K562 (cell line): Measurements from ENCODE around the gene TXNRD2. TPM values are rescaled to one million over a fixed set of nuclear protein-coding genes. Genes with fewer than 3 reads are reported as not detected.

ENCODE experiments used
- ATAC-seq: fragments of 200-7000 bp; cut with Tn5 transposase; 3 replicates; pipeline ENCODE4 v1.9.1; 2020; ENCODE audit warnings: moderate library complexity
- BruUV-seq: library from RNA; stranded (reverse); fragments of 400-500 nt; replicated peaks from 2 replicates; lab custom pipeline; 2021; lab: Mats Ljungman, UMichigan
- CTCF ChIA-PET: fragments of 300-600 bp; formaldehyde crosslinking; extraction: SDS; loops from one replicate; lab custom pipeline; 2021; ENCODE audit warnings: low intra/inter-chr PET ratio; lab: Yijun Ruan, JAX
- POLR2A ChIA-PET: fragments of 300-600, 350-650 bp; sonication (Branson Sonifier 250); formaldehyde crosslinking; extraction: SDS; loops from one replicate; lab custom pipeline; 2021; ENCODE audit warnings: antibody characterized with exemption, inconsistent platforms; lab: Yijun Ruan, JAX
- DNase-seq, 4 experiments: peaks; one replicate each; pipeline versions ENCODE4 v3.0.0 to v3.0.0-alpha.2; 2011 to 2018; ENCODE audit warnings: low spot score in 3 of 4, mixed read lengths in 3 of 4; ENCODE audit errors: extremely low read depth in 1 of 4
- FAIRE-seq: peaks from 2 replicates; lab custom pipeline; 2011; peaks lifted over from hg19 to GRCh38; lab: Jason Lieb, UNC
- H2AFZ ChIP-seq: 2 replicates; pipeline ENCODE4 v1.6.0; 2011; ENCODE audit warnings: low read depth, low read length, control low read depth, inconsistent platforms
- H3K27ac ChIP-seq: fragments of 200-600 bp; 3 replicates; pipeline ENCODE4 v1.8.0; 2011; ENCODE audit warnings: low read depth, mild to moderate bottlenecking, control low read depth, inconsistent platforms, low read length, moderate library complexity, mixed read lengths; ENCODE audit errors: extremely low read depth
- H3K27me3 ChIP-seq, 2 experiments: fragments of 300-600 bp in 1 of 2; 2 replicates in 1 of 2; 3 replicates in 1 of 2; pipeline versions ENCODE4 v1.6.0 to v1.8.0; 2011; ENCODE audit warnings: inconsistent platforms in 2 of 2, low read length in 2 of 2, mild to moderate bottlenecking in 1 of 2, mixed read lengths in 1 of 2, moderate library complexity in 1 of 2; ENCODE audit not compliant: control insufficient read depth in 2 of 2, insufficient read depth in 2 of 2
- H3K36me3 ChIP-seq: fragments of 300-600 bp; 3 replicates; pipeline ENCODE4 v1.8.0; 2011; ENCODE audit warnings: mild to moderate bottlenecking, low read length, inconsistent platforms; ENCODE audit not compliant: control insufficient read depth, insufficient read depth
- H3K4me1 ChIP-seq, 2 experiments: fragments of 200-600 bp in 1 of 2; replicated peaks in 1 of 2; 2 replicates in 1 of 2; 3 replicates in 1 of 2; pipeline versions ENCODE4 v1.5.1 to v1.8.0; 2011; ENCODE audit warnings: inconsistent platforms in 2 of 2, low read length in 2 of 2, mild to moderate bottlenecking in 1 of 2, mixed read lengths in 1 of 2, moderate library complexity in 1 of 2; ENCODE audit not compliant: control insufficient read depth in 2 of 2, insufficient read depth in 2 of 2
- H3K4me2 ChIP-seq: 2 replicates; pipeline ENCODE4 v1.6.1; 2011; ENCODE audit warnings: low read length, control low read depth, inconsistent platforms, mixed read lengths; ENCODE audit not compliant: insufficient read depth
- H3K4me3 ChIP-seq: fragments of 200-600 bp; sonication (generic), shearing (Covaris generic); 2 replicates; pipeline ENCODE4 v1.5.1; 2016; ENCODE audit warnings: control low read depth, inconsistent platforms
- H3K79me2 ChIP-seq: fragments of 200-600 bp; 3 replicates; pipeline ENCODE4 v1.8.0; 2011; ENCODE audit warnings: low read length, inconsistent platforms; ENCODE audit not compliant: control insufficient read depth, insufficient read depth
- H3K9ac ChIP-seq, 2 experiments: 2 replicates each; pipeline versions ENCODE4 v1.6.0 to v1.6.1; 2011; ENCODE audit warnings: low read depth in 2 of 2, low read length in 2 of 2, control low read depth in 1 of 2, inconsistent platforms in 1 of 2, mild to moderate bottlenecking in 1 of 2, mixed read lengths in 1 of 2; ENCODE audit not compliant: insufficient read depth in 1 of 2
- H3K9me1 ChIP-seq: one replicate; pipeline ENCODE4 v1.6.0; 2011; ENCODE audit warnings: inconsistent platforms, mild to moderate bottlenecking, low read length, moderate library complexity; ENCODE audit not compliant: control insufficient read depth, insufficient read depth
- H3K9me3 ChIP-seq: replicated peaks from 2 replicates; pipeline ENCODE4 v1.5.1; 2011; ENCODE audit warnings: low read depth, low read length, inconsistent platforms; ENCODE audit not compliant: control insufficient read depth, insufficient read depth
- H4K20me1 ChIP-seq: replicated peaks from 2 replicates; pipeline ENCODE4 v1.6.1; 2011; ENCODE audit warnings: low read length, inconsistent platforms, mixed read lengths; ENCODE audit not compliant: control insufficient read depth, insufficient read depth
- FOXO4 ChIP-seq: fragments of 450-650 bp; formaldehyde crosslinking; IDR thresholded peaks from 2 replicates; pipeline ENCODE4 v1.4.0; 2020; ENCODE audit warnings: mild to moderate bottlenecking, moderate library complexity
- MGA ChIP-seq: fragments of 450-650 bp; IDR thresholded peaks from 2 replicates; pipeline ENCODE4 v1.6.1; 2016; ENCODE audit warnings: mild to moderate bottlenecking, moderate library complexity
- PHB ChIP-seq: fragments of 250-450 bp; sonication (Bioruptor Pico); IDR thresholded peaks from 2 replicates; pipeline ENCODE4 v1.5.0; 2021
- TFE3 ChIP-seq: fragments of 450-650 bp; formaldehyde crosslinking; IDR thresholded peaks from 2 replicates; pipeline ENCODE4 v1.4.0; 2020; ENCODE audit warnings: mild to moderate bottlenecking, mixed read lengths
- WGBS: fragments of 100-300 bp; shearing (Covaris generic); methylation state at CpG from one replicate; pipeline ENCODE4 v1.1.6; 2016; ENCODE audit warnings: low coverage, mixed read lengths; ENCODE audit not compliant: insufficient coverage; ENCODE audit errors: missing lambda C conversion rate; 5-methylcytosine and 5-hydroxymethylcytosine counted together
- in situ Hi-C: fragments of 300-500 bp; cut with MboI; formaldehyde crosslinking; loops from 4 replicates; pipeline ENCODE4 v1.15.0; 2018; ENCODE audit warnings: inconsistent platforms, mixed read lengths
- intact Hi-C: fragments of 100-400 bp; cut with micrococcal nuclease; formaldehyde crosslinking; loops from 2 replicates; pipeline ENCODE4 v1.14.2; 2022
- polyA plus RNA-seq, 8 experiments: library from polyadenylated mRNA; depleted of rRNA in 4 of 8; stranded (reverse) in 5 of 8; unstranded in 3 of 8; fragments of >200 nt; fragmentation: Nextera tagmentation in 2 of 8; fragmentation: Illumina TruSeq in 1 of 8; extraction: Ambion mirVana in 2 of 8; extraction: Trizol in 1 of 8; gene quantifications; 2 replicates each; pipeline versions ENCODE4 v1.2.1 to v1.2.3, GENCODE V29; 2011 to 2014; ENCODE audit warnings: inconsistent platforms in 1 of 8, missing spikeins in 1 of 8
- total RNA-seq, 7 experiments: library from RNA; depleted of rRNA in 6 of 7; stranded (reverse); fragments of >200 nt in 6 of 7; fragmentation: Illumina TruSeq in 2 of 7; extraction: Trizol in 2 of 7; gene quantifications; 2 replicates each; pipeline versions ENCODE4 v1.2.1 to v1.2.3, GENCODE V29; 2011 to 2021; ENCODE audit warnings: low replicate concordance in 1 of 7

Gene TXNRD2
- total and polyA plus RNA-seq, 9 of the 15 experiments (the other 6 are each of a cell fraction or from before 2014, with no cell fraction given) = 3.3 to 80.2 (median 49.4) TPM

DNA sequence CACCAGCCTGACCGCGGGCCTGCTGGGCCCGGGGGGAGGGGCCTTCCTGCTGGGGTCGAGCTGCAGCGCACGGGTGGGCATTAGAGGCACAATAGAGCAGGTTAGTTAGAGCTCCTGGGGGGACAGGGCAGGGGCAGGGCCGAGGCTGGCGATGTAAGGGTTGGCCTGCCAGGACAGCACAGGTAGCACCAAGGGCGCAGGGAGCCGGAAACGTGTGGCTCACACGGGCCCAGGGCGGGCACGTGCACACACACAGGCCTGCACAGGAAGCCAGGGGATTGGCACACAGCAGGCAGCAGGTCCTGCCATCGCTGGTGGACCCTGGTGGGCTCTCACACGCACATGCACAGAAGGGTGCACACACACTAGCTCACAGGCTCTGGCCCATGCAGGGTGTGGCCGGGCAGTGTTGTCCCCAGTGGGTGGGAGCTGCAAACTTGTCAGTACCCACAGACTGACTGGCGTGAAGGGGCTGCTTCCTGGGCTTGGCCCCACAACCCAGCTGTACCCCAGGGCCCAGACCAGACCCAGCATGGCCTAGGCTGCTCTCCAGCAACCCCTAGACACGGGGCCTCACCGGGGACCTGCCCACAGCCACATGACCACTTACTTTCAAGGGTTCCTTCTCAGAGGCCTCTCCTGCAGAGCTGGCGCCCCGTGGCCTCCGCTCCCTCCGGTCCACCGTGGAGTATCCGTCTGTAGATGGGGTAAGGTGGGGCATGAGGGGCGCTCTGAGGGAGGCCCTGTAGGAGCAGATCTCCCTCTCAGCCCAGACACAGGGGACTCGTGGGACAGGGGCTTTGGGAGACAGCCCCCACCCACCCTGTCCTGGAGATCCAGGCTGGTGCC is 29.9 kb upstream of the TXNRD2 start:
- ChIA-PET CTCF (interaction anchor here (1.1 to 4.2 kb wide), 8 partner anchors 41 to 298 kb away, joined by 3 to 109 read pairs (median 13); partner anchors contain the start of genes ARVCF and ZDHHC8), POLR2A (interaction anchor here (0.6 to 13.7 kb wide), 19 partner anchors 8 to 166 kb away, joined by 3 to 115 read pairs (median 4); partner anchors contain the start of genes DGCR8, RANBP1, TANGO2 and TRMT2A)
- Histone ChIP-seq H3K9me3 (no peaks in the 10 kb centered on the region), H3K27me3 (no peaks in the 10 kb centered on the region), H3K4me3 (no peak overlapping the region), H3K36me3 (peaks cover 63% of the 10 kb centered on the region; the same call in 2 of the 3 replicates), H3K79me2 (no peaks in the 10 kb centered on the region), H3K9me1 (peaks cover 21% of the 10 kb centered on the region), H4K20me1 (peaks cover 53% of the 10 kb centered on the region), H3K9ac (peak overlapping the region in 1 of 2 experiments; percentile 59; a peak in 2 of 4 replicates), H3K27ac (no peak overlapping the region), H3K4me2 (no peak overlapping the region), H3K4me1 (peaks cover 18 to 85% of the 10 kb centered on the region in 2 experiments), H2AFZ (no peak overlapping the region)
- FAIRE-seq (no peak), ATAC-seq (no peak), DNase-seq (no peak)
- in situ Hi-C loops (loop anchor here (5.0 kb wide), 3 partner anchors 41 to 156 kb away; no protein-coding TSS in a partner anchor), intact Hi-C loops (loop anchor here (10.0 kb wide), 2 partner anchors 263 to 323 kb away; no protein-coding TSS in a partner anchor)
- no TSS peak for BruUV-seq
- 75% methylated on average over 28 of the region's 28 CpGs for WGBS
- 0 out of 2 replicates have a peak, but pooled peaks have one; percentile 1 for TF ChIP-seq TFE3
- 0 out of 2 replicates have a peak, but pooled peaks have one; percentile 52 for TF ChIP-seq PHB (CRISPR knock-in tag)
- TF ChIP-seq MGA = no peak
- TF ChIP-seq FOXO4 = no peak
